CD14-positive monocyte (primary cell): ENCODE measurements around the gene TRPV4. TPM values are rescaled to one million over a fixed set of nuclear protein-coding genes. Genes with fewer than 3 reads are reported as not detected.
A peak's percentile ranks its signal among the peaks of the same experiment; 100 is the strongest.

Experiments used
- DNase-seq, 3 donors: peaks; one replicate each; pipeline ENCODE4 v3.0.0-alpha.2; 2011 to 2022
- H2AFZ ChIP-seq: 2 replicates; pipeline ENCODE4 v1.6.0; 2012; ENCODE audit warnings: mild to moderate bottlenecking, low read depth, low read length, inconsistent platforms; ENCODE audit not compliant: insufficient read depth, poor library complexity, severe bottlenecking
- H3K27ac ChIP-seq, 2 donors: 1 replicate in 1 of 2; 2 replicates in 1 of 2; pipeline ENCODE4 v1.5.1; 2012 to 2013; ENCODE audit warnings: low read length in 2 of 2, control low read depth in 1 of 2, inconsistent platforms in 1 of 2, low read depth in 1 of 2, mild to moderate bottlenecking in 1 of 2
- H3K27me3 ChIP-seq, 2 donors: one replicate each; pipeline versions ENCODE4 v1.6.0 to v1.6.1; 2011 to 2013; ENCODE audit warnings: low read length in 2 of 2; ENCODE audit not compliant: control insufficient read depth in 2 of 2, insufficient read depth in 2 of 2
- H3K36me3 ChIP-seq, 2 donors: replicated peaks in 1 of 2; 1 replicate in 1 of 2; 2 replicates in 1 of 2; pipeline versions ENCODE4 v1.5.1 to v1.6.1; 2012 to 2013; ENCODE audit warnings: low read length in 2 of 2, control low read depth in 1 of 2, inconsistent platforms in 1 of 2, mild to moderate bottlenecking in 1 of 2; ENCODE audit not compliant: insufficient read depth in 2 of 2, control insufficient read depth in 1 of 2
- H3K4me1 ChIP-seq, 2 donors: 1 replicate in 1 of 2; 2 replicates in 1 of 2; pipeline versions ENCODE4 v1.5.1 to v1.6.1; 2012 to 2013; ENCODE audit warnings: low read length in 2 of 2, control low read depth in 1 of 2, inconsistent platforms in 1 of 2, mild to moderate bottlenecking in 1 of 2, moderate library complexity in 1 of 2; ENCODE audit not compliant: insufficient read depth in 2 of 2, control insufficient read depth in 1 of 2
- H3K4me2 ChIP-seq: replicated peaks from 2 replicates; pipeline ENCODE3; 2012; ENCODE audit warnings: low read length, moderate library complexity, mild to moderate bottlenecking; ENCODE audit not compliant: poor library complexity, severe bottlenecking; ENCODE audit errors: extremely low read depth
- H3K4me3 ChIP-seq, 3 experiments: fragments of 200-600 bp in 1 of 3; sonication (generic) in 1 of 3; replicated peaks in 1 of 3; 1 replicate in 2 of 3; 2 replicates in 1 of 3; pipeline ENCODE4 v1.5.1; 2011 to 2013; ENCODE audit warnings: low read length in 3 of 3, mild to moderate bottlenecking in 3 of 3, control low read depth in 2 of 3, low read depth in 2 of 3, inconsistent platforms in 1 of 3, moderate library complexity in 1 of 3
- H3K79me2 ChIP-seq: 2 replicates; pipeline ENCODE4 v1.6.0; 2012; ENCODE audit warnings: mild to moderate bottlenecking, control low read depth, inconsistent platforms, low read length, moderate library complexity; ENCODE audit not compliant: insufficient read depth
- H3K9ac ChIP-seq: 2 replicates; pipeline ENCODE4 v1.6.0; 2017; ENCODE audit warnings: low read length, mild to moderate bottlenecking; ENCODE audit not compliant: insufficient read depth, poor library complexity, severe bottlenecking
- H3K9me3 ChIP-seq, 2 donors: replicated peaks in 1 of 2; 1 replicate in 1 of 2; 2 replicates in 1 of 2; pipeline versions ENCODE4 v1.5.1 to v1.6.1; 2012 to 2013; ENCODE audit warnings: low read length in 2 of 2, control low read depth in 1 of 2; ENCODE audit not compliant: control insufficient read depth in 1 of 2, insufficient read depth in 1 of 2
- H4K20me1 ChIP-seq: 2 replicates; pipeline ENCODE4 v1.6.0; 2012; ENCODE audit warnings: mild to moderate bottlenecking, low read length, control low read depth, moderate library complexity; ENCODE audit not compliant: insufficient read depth
- H3K27ac Mint-ChIP-seq, 7 donors: one replicate each; pipeline ENCODE4 v1.8.0; 2020; ENCODE audit warnings: mild to moderate bottlenecking in 7 of 7, mixed read lengths in 7 of 7, moderate library complexity in 6 of 7, inconsistent platforms in 2 of 7
- H3K27me3 Mint-ChIP-seq, 3 donors: one replicate each; pipeline ENCODE4 v1.8.0; 2021 to 2022; ENCODE audit warnings: low read depth in 3 of 3, mild to moderate bottlenecking in 3 of 3, mixed read lengths in 3 of 3, moderate library complexity in 3 of 3, inconsistent platforms in 1 of 3
- H3K36me3 Mint-ChIP-seq, 2 donors: one replicate each; pipeline ENCODE4 v1.8.0; 2020; ENCODE audit warnings: mixed read lengths in 2 of 2, inconsistent platforms in 1 of 2, mild to moderate bottlenecking in 1 of 2
- H3K4me1 Mint-ChIP-seq: one replicate; pipeline ENCODE4 v1.8.0; 2020; ENCODE audit warnings: mild to moderate bottlenecking, mixed read lengths
- H3K4me3 Mint-ChIP-seq, 2 donors: one replicate each; pipeline ENCODE4 v1.8.0; 2020; ENCODE audit warnings: mild to moderate bottlenecking in 2 of 2, mixed read lengths in 2 of 2, moderate library complexity in 1 of 2
- H3K9me3 Mint-ChIP-seq, 7 donors: one replicate each; pipeline ENCODE4 v1.8.0; 2020 to 2022; ENCODE audit warnings: mixed read lengths in 7 of 7, mild to moderate bottlenecking in 6 of 7, moderate library complexity in 6 of 7, inconsistent platforms in 2 of 7
- WGBS: methylation state at CpG from one replicate; pipeline ENCODE4 v1.1.5; 2013; ENCODE audit warnings: missing lambda C conversion rate; ENCODE audit not compliant: insufficient coverage; 5-methylcytosine and 5-hydroxymethylcytosine counted together
- intact Hi-C, 2 donors: fragments of 100-400 bp; cut with micrococcal nuclease; formaldehyde crosslinking; loops; one replicate each; pipeline versions ENCODE4 v1.15.0 to v1.15.1; 2023
- polyA plus RNA-seq, 3 donors: library from polyadenylated mRNA; depleted of rRNA in 1 of 3; unstranded in 2 of 3; stranded (reverse) in 1 of 3; fragments of 300-500 nt in 2 of 3; fragments of >200 nt in 1 of 3; fragmentation: Illumina TruSeq in 2 of 3; gene quantifications; 1 replicate in 2 of 3; 2 replicates in 1 of 3; pipeline ENCODE4 v1.2.3, GENCODE V29; 2012 to 2021
- TF ChIP-seq, protein P1 (sequence below): fragments of 200-600 bp; IDR thresholded peaks from one replicate; pipeline ENCODE4 v1.8.0; 2022; ENCODE audit warnings: antibody characterized with exemption, mild to moderate bottlenecking

The TRPV4 gene
- polyA plus RNA-seq, 3 donors = 0.64 to 3.1 (median 2.0) TPM

DNA sequence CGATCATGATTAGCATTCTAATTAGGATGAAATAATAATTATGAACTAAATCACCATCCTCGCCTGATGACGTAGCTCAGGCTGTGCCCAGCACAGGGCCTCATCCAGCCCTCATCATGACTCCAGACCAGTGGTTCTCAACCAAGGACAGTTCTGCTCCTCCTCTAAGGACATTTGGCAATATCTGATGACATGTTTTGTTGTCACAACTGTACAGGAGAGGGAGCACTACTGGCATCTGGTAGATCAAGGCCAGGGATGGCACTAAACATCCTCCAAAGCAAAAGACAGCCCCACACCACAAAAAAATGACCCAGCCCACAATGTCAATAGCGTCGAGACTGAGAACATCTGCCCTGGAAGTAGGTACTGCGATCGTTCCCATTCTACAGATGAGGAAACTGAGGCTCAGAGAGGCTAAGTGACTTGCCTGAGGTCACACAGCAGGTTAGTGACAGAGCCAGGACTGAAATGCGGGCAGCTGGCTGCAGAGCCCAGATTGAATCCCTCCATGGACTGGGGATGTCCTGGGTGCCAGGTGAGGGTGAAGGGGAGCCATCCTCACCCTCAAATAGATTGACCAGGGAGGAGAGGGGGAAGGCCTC, 15.5 kb downstream of the TRPV4 start:
- no peak overlapping the region for H3K4me2 ChIP-seq
- Mint-ChIP-seq H3K4me3 (peak overlapping the region in 1 of 2 donors; percentile 50), H3K27ac (peak overlapping the region in 6 of 7 donors; percentile 3 to 80 (median 50)), H3K36me3 (peaks cover 0 to 4% of the 10 kb centered on the region in 2 donors), H3K4me1 (peaks cover 24% of the 10 kb centered on the region), H3K27me3 (peaks cover 7 to 10% (median 8%) of the 10 kb centered on the region in 3 donors), H3K9me3 (no peaks in the 10 kb centered on the region)
- intact Hi-C loops = no loop called here
- H3K79me2 ChIP-seq = no peaks in the 10 kb centered on the region
- H3K4me1 ChIP-seq = peaks cover 16 to 19% of the 10 kb centered on the region in 2 donors
- TF ChIP-seq, protein P1, sequence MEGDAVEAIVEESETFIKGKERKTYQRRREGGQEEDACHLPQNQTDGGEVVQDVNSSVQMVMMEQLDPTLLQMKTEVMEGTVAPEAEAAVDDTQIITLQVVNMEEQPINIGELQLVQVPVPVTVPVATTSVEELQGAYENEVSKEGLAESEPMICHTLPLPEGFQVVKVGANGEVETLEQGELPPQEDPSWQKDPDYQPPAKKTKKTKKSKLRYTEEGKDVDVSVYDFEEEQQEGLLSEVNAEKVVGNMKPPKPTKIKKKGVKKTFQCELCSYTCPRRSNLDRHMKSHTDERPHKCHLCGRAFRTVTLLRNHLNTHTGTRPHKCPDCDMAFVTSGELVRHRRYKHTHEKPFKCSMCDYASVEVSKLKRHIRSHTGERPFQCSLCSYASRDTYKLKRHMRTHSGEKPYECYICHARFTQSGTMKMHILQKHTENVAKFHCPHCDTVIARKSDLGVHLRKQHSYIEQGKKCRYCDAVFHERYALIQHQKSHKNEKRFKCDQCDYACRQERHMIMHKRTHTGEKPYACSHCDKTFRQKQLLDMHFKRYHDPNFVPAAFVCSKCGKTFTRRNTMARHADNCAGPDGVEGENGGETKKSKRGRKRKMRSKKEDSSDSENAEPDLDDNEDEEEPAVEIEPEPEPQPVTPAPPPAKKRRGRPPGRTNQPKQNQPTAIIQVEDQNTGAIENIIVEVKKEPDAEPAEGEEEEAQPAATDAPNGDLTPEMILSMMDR = peak; percentile 27
- H3K4me3 ChIP-seq = no peak overlapping the region
- H4K20me1 ChIP-seq = no peaks in the 10 kb centered on the region
- no peaks in the 10 kb centered on the region for H3K9me3 ChIP-seq
- no peaks in the 10 kb centered on the region for H3K36me3 ChIP-seq
- H3K27ac ChIP-seq = no peak overlapping the region
- H3K27me3 ChIP-seq = no peaks in the 10 kb centered on the region
- no peak overlapping the region for H3K9ac ChIP-seq
- WGBS = 95% methylated on average over 4 of the region's 8 CpGs
- DNase-seq = peak; percentile 40 to 50 (median 50)
- no peak overlapping the region for H2AFZ ChIP-seq

DNA sequence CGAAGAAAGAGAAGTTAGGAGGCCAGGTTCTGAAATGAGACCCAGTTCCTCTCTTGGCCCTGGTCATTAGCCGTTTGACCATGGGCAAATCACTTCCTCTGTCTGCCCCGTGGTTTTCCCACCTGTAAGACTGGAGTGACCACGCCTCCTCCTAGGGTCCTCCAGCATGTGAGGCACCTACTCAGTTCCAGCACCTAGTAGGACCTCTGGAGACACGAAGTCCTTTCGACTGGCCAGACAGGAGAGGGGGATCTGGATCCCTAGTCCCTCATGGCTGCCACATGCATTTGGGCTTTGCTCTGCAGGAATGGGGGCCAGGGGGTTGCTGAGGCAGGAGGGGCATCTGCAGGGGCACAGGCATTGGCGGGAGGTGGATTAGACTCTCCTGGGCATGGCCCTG, 16.3 kb downstream of the TRPV4 start:
- Mint-ChIP-seq H3K4me3 (no peak overlapping the region), H3K27ac (peak overlapping the region in 1 of 7 donors; percentile 49), H3K4me1 (peaks cover 21% of the 10 kb centered on the region), H3K27me3 (peaks cover 6 to 10% (median 8%) of the 10 kb centered on the region in 3 donors), H3K9me3 (no peaks in the 10 kb centered on the region), H3K36me3 (peaks cover 0 to 4% of the 10 kb centered on the region in 2 donors)
- no peak overlapping the region for H3K4me2 ChIP-seq
- no peaks in the 10 kb centered on the region for H3K36me3 ChIP-seq
- no peaks in the 10 kb centered on the region for H3K9me3 ChIP-seq
- H2AFZ ChIP-seq = no peak overlapping the region
- H4K20me1 ChIP-seq = no peaks in the 10 kb centered on the region
- TF ChIP-seq, protein P1 = no peak
- H3K4me1 ChIP-seq = peaks cover 15 to 19% of the 10 kb centered on the region in 2 donors
- no peak overlapping the region for H3K9ac ChIP-seq
- H3K27ac ChIP-seq = no peak overlapping the region
- intact Hi-C loops = no loop called here
- H3K4me3 ChIP-seq = no peak overlapping the region
- H3K27me3 ChIP-seq = no peaks in the 10 kb centered on the region
- 55% methylated on average over 7 of the region's 7 CpGs for WGBS
- DNase-seq = no peak
- H3K79me2 ChIP-seq = no peaks in the 10 kb centered on the region
